Activated CD8-positive, alpha-beta memory T cell treated with anti-CD3 and anti-CD28 coated beads, Interleukin-2, amount 50 U/mL, for 48 hours (primary cell): Measurements from ENCODE around the gene LRP1-AS.

Experiments
- DNase-seq: peaks from one replicate; pipeline ENCODE4 v3.0.0-alpha.2; 2020

The LRP1-AS gene

DNA sequence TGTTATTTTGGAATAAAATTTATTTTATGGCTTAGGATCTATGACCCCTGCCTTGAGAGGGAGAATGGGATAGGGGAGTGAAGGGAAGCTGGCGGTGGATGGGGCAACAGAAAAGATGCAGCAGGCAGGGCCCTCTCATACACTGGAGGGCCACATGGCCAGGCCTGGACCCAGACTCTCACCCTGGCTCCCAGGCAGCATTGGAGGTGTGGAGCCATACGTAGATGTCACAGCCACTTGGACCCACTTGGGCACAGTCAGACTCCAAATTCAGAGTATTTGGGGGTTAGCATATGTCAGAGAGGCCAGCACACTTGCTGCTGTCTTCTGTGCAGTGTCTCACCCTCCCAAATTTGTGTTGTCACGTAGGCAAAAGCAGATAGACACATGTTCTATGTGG, 52.0 kb downstream of the LRP1-AS start:
- no peak for DNase-seq
